B cell (primary cell): ENCODE data around the gene HSD17B12. TPM values are rescaled to one million over a fixed set of nuclear protein-coding genes. Genes with fewer than 3 reads are reported as not detected.
A peak's percentile ranks its signal among the peaks of the same experiment; 100 is the strongest.

ENCODE experiments used
- ATAC-seq: fragments of 200-7000 bp; cut with Tn5 transposase; one replicate; pipeline ENCODE4 v1.10.0; 2021; ENCODE audit warnings: low read depth, mild to moderate bottlenecking, moderate number of reproducible peaks, moderate library complexity
- CTCF ChIA-PET: fragments of 350-600 bp; sonication (Branson Sonifier 250); formaldehyde crosslinking; loops from one replicate; lab custom pipeline; 2021; ENCODE audit warnings: antibody characterized with exemption, inconsistent platforms; lab: Charles Lee
- POLR2A ChIA-PET: fragments of 350-600 bp; sonication (Branson Sonifier 250); formaldehyde crosslinking; loops from one replicate; lab custom pipeline; 2021; ENCODE audit warnings: antibody characterized with exemption; lab: Charles Lee
- DNase-seq: peaks from one replicate; pipeline ENCODE4 v3.0.0; 2013
- H2AFZ ChIP-seq: 2 replicates; pipeline ENCODE4 v1.6.1; 2012; ENCODE audit warnings: mild to moderate bottlenecking, low read depth, low read length; ENCODE audit not compliant: insufficient read depth, poor library complexity, severe bottlenecking
- H3K27ac ChIP-seq, 2 donors: 1 replicate in 1 of 2; 2 replicates in 1 of 2; pipeline ENCODE4 v1.5.1; 2012 to 2013; ENCODE audit warnings: low read length in 2 of 2, mild to moderate bottlenecking in 2 of 2, moderate library complexity in 1 of 2
- H3K27me3 ChIP-seq, 4 experiments: fragments of 200-600 bp in 1 of 4; sonication (generic) in 1 of 4; replicated peaks in 1 of 4; 1 replicate in 2 of 4; 2 replicates in 2 of 4; pipeline versions ENCODE4 v1.6.1 to v1.7.0; 2013 to 2016; ENCODE audit warnings: low read length in 3 of 4, mild to moderate bottlenecking in 2 of 4, mixed read lengths in 1 of 4, moderate library complexity in 1 of 4; ENCODE audit not compliant: insufficient read depth in 4 of 4, control insufficient read depth in 3 of 4; ENCODE audit errors: control extremely low read depth in 1 of 4
- H3K36me3 ChIP-seq, 2 experiments: replicated peaks in 1 of 2; 1 replicate in 1 of 2; 2 replicates in 1 of 2; pipeline versions ENCODE4 v1.6.1 to v1.7.1; 2013; ENCODE audit warnings: low read length in 1 of 2; ENCODE audit not compliant: insufficient read depth in 2 of 2, control insufficient read depth in 1 of 2; ENCODE audit errors: control extremely low read depth in 1 of 2, extremely low read depth in 1 of 2
- H3K4me1 ChIP-seq, 2 donors: fragments of 200-600 bp in 1 of 2; sonication (generic) in 1 of 2; 1 replicate in 1 of 2; 2 replicates in 1 of 2; pipeline versions ENCODE4 v1.5.1 to v1.6.1; 2013 to 2017; ENCODE audit warnings: low read length in 2 of 2; ENCODE audit not compliant: control insufficient read depth in 2 of 2, insufficient read depth in 2 of 2
- H3K4me2 ChIP-seq: replicated peaks from 2 replicates; pipeline ENCODE3; 2012; ENCODE audit warnings: mild to moderate bottlenecking, low read depth, low read length; ENCODE audit not compliant: poor library complexity, severe bottlenecking
- H3K4me3 ChIP-seq, 5 experiments: fragments of 200-600 bp in 1 of 5; sonication (generic) in 1 of 5; 1 replicate in 3 of 5; 2 replicates in 2 of 5; pipeline versions ENCODE4 v1.5.1 to v1.7.0; 2011 to 2016; ENCODE audit warnings: low read length in 4 of 5, mild to moderate bottlenecking in 4 of 5, low read depth in 2 of 5, control low read depth in 1 of 5, moderate library complexity in 1 of 5; ENCODE audit not compliant: insufficient read depth in 1 of 5; ENCODE audit errors: control extremely low read depth in 1 of 5, extremely low read depth in 1 of 5
- H3K79me2 ChIP-seq: fragments of 200-600 bp; sonication (generic); one replicate; pipeline ENCODE4 v1.6.0; 2016; ENCODE audit warnings: low read length; ENCODE audit not compliant: control insufficient read depth, insufficient read depth
- H3K9ac ChIP-seq: fragments of 200-600 bp; sonication (generic); 2 replicates; pipeline ENCODE4 v1.6.1; 2017; ENCODE audit warnings: mild to moderate bottlenecking, low read length, moderate library complexity
- H3K9me3 ChIP-seq, 3 donors: one replicate each; pipeline versions ENCODE4 v1.6.1 to v1.7.1; 2013; ENCODE audit warnings: low read length in 2 of 3; ENCODE audit not compliant: control insufficient read depth in 2 of 3, insufficient read depth in 1 of 3; ENCODE audit errors: control extremely low read depth in 1 of 3
- H4K20me1 ChIP-seq: 2 replicates; pipeline ENCODE4 v1.6.0; 2012; ENCODE audit warnings: mild to moderate bottlenecking, low read length; ENCODE audit not compliant: insufficient read depth, control insufficient read depth, poor library complexity, severe bottlenecking
- H3K27ac Mint-ChIP-seq: one replicate; pipeline ENCODE4 v1.8.0; 2021; ENCODE audit warnings: mixed read lengths
- H3K27me3 Mint-ChIP-seq: one replicate; pipeline ENCODE4 v1.8.0; 2021; ENCODE audit warnings: mixed read lengths
- H3K4me1 Mint-ChIP-seq: one replicate; pipeline ENCODE4 v1.8.0; 2021; ENCODE audit warnings: mixed read lengths
- H3K4me3 Mint-ChIP-seq: one replicate; pipeline ENCODE4 v1.8.0; 2021; ENCODE audit warnings: mixed read lengths
- H3K9me3 Mint-ChIP-seq: one replicate; pipeline ENCODE4 v1.8.0; 2022; ENCODE audit warnings: mixed read lengths; ENCODE audit not compliant: insufficient read depth
- EZH2 ChIP-seq: IDR thresholded peaks from 2 replicates; pipeline ENCODE4 v1.6.1; 2012; ENCODE audit warnings: borderline replicate concordance, low read depth, mild to moderate bottlenecking, moderate library complexity, low read length; ENCODE audit not compliant: insufficient read depth, poor library complexity, severe bottlenecking
- WGBS: methylation state at CpG from one replicate; pipeline ENCODE4 v1.1.5; 2013; ENCODE audit warnings: missing lambda C conversion rate; ENCODE audit not compliant: insufficient coverage; 5-methylcytosine and 5-hydroxymethylcytosine counted together
- intact Hi-C: fragments of 100-400 bp; cut with micrococcal nuclease; formaldehyde crosslinking; loops from one replicate; pipeline ENCODE4 v1.10.0; 2022
- polyA plus RNA-seq: library from polyadenylated mRNA; depleted of rRNA; stranded (reverse); fragments of >200 nt; gene quantifications from 2 replicates; pipeline ENCODE4 v1.2.3, GENCODE V29; 2012
- total RNA-seq, 2 donors: library from RNA; stranded (reverse); fragments of 120-200 nt in 1 of 2; gene quantifications; 1 replicate in 1 of 2; 2 replicates in 1 of 2; pipeline versions ENCODE4 v1.2.3 to v1.2.4, GENCODE V29; 2013 to 2022
- TF ChIP-seq, protein P1 (sequence below): fragments of 200-600 bp; IDR thresholded peaks from one replicate; pipeline ENCODE4 v1.8.0; 2022; ENCODE audit warnings: antibody characterized with exemption, mild to moderate bottlenecking

The HSD17B12 gene
- total and polyA plus RNA-seq, 2 donors (not counting 1 experiment from before 2014, with no cell fraction given): 13.1 to 34.6 TPM

DNA sequence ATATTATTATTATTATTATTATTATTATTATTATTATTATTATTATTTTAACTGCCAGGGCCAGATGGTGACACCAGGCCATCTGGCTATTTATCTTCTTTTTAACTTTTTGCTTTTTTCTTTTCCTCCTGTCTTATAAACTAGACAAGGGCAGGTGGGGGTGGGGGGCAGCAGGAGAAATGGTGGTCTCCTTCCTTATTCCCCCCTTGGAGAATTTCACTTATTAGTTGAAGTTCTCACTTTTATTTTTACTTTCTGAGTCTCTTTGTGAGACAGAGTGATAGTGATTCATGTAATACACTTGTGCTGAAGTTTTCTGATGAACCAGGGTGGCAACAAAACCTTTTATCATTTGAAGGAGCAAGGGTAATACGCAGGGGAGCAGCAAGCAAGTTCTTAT lies 103.8 kb downstream of the HSD17B12 start:
- Mint-ChIP-seq H3K4me3 (no peak overlapping the region), H3K4me1 (peaks cover 22% of the 10 kb centered on the region), H3K27me3 (no peaks in the 10 kb centered on the region), H3K9me3 (peaks cover 21% of the 10 kb centered on the region), H3K27ac (no peak overlapping the region)
- Histone ChIP-seq H3K27ac (no peak overlapping the region), H3K36me3 (no peaks in the 10 kb centered on the region), H3K4me3 (no peak overlapping the region), H4K20me1 (no peaks in the 10 kb centered on the region), H3K4me1 (peaks cover 11 to 14% of the 10 kb centered on the region in 2 donors), H3K27me3 (no peaks in the 10 kb centered on the region), H3K9ac (no peak overlapping the region), H2AFZ (no peak overlapping the region), H3K79me2 (no peaks in the 10 kb centered on the region), H3K4me2 (no peak overlapping the region), H3K9me3 (peaks cover 12 to 31% (median 17%) of the 10 kb centered on the region in 3 donors)
- no peak for TF ChIP-seq EZH2
- TF ChIP-seq, protein P1, sequence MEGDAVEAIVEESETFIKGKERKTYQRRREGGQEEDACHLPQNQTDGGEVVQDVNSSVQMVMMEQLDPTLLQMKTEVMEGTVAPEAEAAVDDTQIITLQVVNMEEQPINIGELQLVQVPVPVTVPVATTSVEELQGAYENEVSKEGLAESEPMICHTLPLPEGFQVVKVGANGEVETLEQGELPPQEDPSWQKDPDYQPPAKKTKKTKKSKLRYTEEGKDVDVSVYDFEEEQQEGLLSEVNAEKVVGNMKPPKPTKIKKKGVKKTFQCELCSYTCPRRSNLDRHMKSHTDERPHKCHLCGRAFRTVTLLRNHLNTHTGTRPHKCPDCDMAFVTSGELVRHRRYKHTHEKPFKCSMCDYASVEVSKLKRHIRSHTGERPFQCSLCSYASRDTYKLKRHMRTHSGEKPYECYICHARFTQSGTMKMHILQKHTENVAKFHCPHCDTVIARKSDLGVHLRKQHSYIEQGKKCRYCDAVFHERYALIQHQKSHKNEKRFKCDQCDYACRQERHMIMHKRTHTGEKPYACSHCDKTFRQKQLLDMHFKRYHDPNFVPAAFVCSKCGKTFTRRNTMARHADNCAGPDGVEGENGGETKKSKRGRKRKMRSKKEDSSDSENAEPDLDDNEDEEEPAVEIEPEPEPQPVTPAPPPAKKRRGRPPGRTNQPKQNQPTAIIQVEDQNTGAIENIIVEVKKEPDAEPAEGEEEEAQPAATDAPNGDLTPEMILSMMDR: no peak
- CTCF ChIA-PET: no interaction called here
- DNase-seq (peak; percentile 5), ATAC-seq (no peak)
- POLR2A ChIA-PET: no interaction called here
- WGBS: no CpG with 5 or more reads among the region's 1 CpG
- intact Hi-C loops: no loop called here

DNA sequence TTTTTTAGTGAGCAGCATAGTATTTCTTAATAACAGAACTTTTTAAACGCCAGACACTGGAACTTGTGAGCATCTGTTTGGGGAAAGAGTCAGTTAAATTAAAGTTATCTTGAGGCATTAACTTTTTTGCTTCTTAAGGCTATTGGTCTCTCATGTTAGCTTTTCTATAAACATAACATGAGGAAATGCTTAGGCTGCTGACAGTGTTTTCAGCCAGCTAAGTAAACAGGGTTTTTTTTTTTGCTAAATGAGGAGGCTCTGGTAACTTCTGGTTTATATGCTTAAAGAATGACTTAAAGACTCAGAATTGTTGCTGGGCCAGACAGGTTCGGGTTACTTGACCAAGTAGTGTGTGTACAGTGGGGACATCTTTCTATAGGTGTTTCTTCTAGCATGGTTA lies 104.3 kb downstream of the HSD17B12 start:
- Histone ChIP-seq H3K4me3 (no peak overlapping the region), H2AFZ (no peak overlapping the region), H3K4me1 (peaks cover 11 to 14% of the 10 kb centered on the region in 2 donors), H3K9ac (no peak overlapping the region), H3K36me3 (no peaks in the 10 kb centered on the region), H3K9me3 (peaks cover 12 to 31% (median 17%) of the 10 kb centered on the region in 3 donors), H3K79me2 (no peaks in the 10 kb centered on the region), H4K20me1 (no peaks in the 10 kb centered on the region), H3K4me2 (no peak overlapping the region), H3K27me3 (no peaks in the 10 kb centered on the region), H3K27ac (no peak overlapping the region)
- no CpG with 5 or more reads among the region's 2 CpGs for WGBS
- Mint-ChIP-seq H3K4me3 (no peak overlapping the region), H3K4me1 (peaks cover 22% of the 10 kb centered on the region), H3K27me3 (no peaks in the 10 kb centered on the region), H3K27ac (no peak overlapping the region), H3K9me3 (peaks cover 17% of the 10 kb centered on the region)
- CTCF ChIA-PET: no interaction called here
- intact Hi-C loops: no loop called here
- ATAC-seq (no peak), DNase-seq (no peak)
- TF ChIP-seq EZH2: no peak
- TF ChIP-seq, protein P1: no peak
- POLR2A ChIA-PET: no interaction called here
